Activated CD4-positive, alpha-beta memory T cell treated with anti-CD3 and anti-CD28 coated beads, Interleukin-2, amount 10 ng/mL, durations not matched to agents 7 days and 5 days (primary cell): ENCODE results near the gene DNAJC1. TPM values are rescaled to one million over a fixed set of nuclear protein-coding genes. Genes with fewer than 3 reads are reported as not detected.
"Not testable (repeated sequence)": the region's sequence is repeated elsewhere in the genome, so short reads cannot be mapped to it uniquely, and the experiment has no call there.

Source experiments
- CTCF ChIA-PET: fragments of 350-600 bp; sonication (Branson Sonifier 250); formaldehyde crosslinking; loops from one replicate; lab custom pipeline; 2021; ENCODE audit warnings: antibody characterized with exemption, inconsistent platforms; lab: Charles Lee
- POLR2A ChIA-PET: fragments of 350-600 bp; sonication (Branson Sonifier 250); formaldehyde crosslinking; loops from one replicate; lab custom pipeline; 2021; ENCODE audit warnings: antibody characterized with exemption; lab: Charles Lee
- DNase-seq: peaks from one replicate; pipeline ENCODE4 v3.0.0-alpha.2; 2020
- H3K27ac Mint-ChIP-seq: one replicate; pipeline ENCODE4 v1.8.0; 2021; ENCODE audit warnings: mild to moderate bottlenecking, mixed read lengths
- H3K27me3 Mint-ChIP-seq: one replicate; pipeline ENCODE4 v1.8.0; 2021; ENCODE audit warnings: mixed read lengths
- H3K36me3 Mint-ChIP-seq: one replicate; pipeline ENCODE4 v1.8.0; 2021; ENCODE audit warnings: low read depth, mixed read lengths
- H3K4me1 Mint-ChIP-seq: one replicate; pipeline ENCODE4 v1.8.0; 2021; ENCODE audit warnings: mixed read lengths
- H3K4me3 Mint-ChIP-seq: one replicate; pipeline ENCODE4 v1.8.0; 2021; ENCODE audit warnings: mild to moderate bottlenecking, mixed read lengths
- H3K9me3 Mint-ChIP-seq: one replicate; pipeline ENCODE4 v1.8.0; 2021; ENCODE audit warnings: mixed read lengths
- total RNA-seq, 2 experiments: library from RNA; stranded (reverse); gene quantifications; one replicate each; pipeline ENCODE4 v1.2.3, GENCODE V29; 2021

DNAJC1 gene
- total RNA-seq, 2 experiments from 2014 or later = 35.7 to 38.9 TPM

DNA sequence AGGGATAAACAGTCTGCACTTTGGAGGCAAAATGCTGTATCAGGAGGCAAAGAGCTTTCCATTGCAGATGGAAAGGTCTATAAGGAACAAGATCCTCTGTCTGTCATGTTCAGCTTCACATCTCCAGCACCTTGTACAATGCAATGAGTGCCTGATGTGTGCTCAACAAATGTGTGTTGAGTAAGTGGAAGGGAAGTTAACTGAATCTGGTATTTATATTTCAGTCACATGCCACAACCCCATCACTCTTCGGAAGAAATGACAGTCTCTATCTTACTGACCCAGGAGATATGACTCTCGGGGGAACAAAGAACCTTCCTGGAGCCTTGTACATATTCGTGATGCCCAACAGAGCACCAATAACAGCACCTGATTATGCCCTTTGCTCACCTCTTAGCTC lies 20.0 kb upstream of the DNAJC1 start:
- CTCF ChIA-PET = interaction anchor here (1.2 kb wide), 1 partner anchor 13 kb away, joined by 3 read pairs; no protein-coding TSS in a partner anchor
- POLR2A ChIA-PET = interaction anchor here (1.2 kb wide), 1 partner anchor 288 kb away, joined by 3 read pairs; no protein-coding TSS in a partner anchor
- Mint-ChIP-seq H3K27me3 (peaks cover 7% of the 10 kb centered on the region), H3K9me3 (peaks cover 2% of the 10 kb centered on the region), H3K4me3 (no peak overlapping the region), H3K27ac (no peak overlapping the region), H3K4me1 (peaks cover 14% of the 10 kb centered on the region), H3K36me3 (peaks cover 3% of the 10 kb centered on the region)
- DNase-seq = no peak

DNA sequence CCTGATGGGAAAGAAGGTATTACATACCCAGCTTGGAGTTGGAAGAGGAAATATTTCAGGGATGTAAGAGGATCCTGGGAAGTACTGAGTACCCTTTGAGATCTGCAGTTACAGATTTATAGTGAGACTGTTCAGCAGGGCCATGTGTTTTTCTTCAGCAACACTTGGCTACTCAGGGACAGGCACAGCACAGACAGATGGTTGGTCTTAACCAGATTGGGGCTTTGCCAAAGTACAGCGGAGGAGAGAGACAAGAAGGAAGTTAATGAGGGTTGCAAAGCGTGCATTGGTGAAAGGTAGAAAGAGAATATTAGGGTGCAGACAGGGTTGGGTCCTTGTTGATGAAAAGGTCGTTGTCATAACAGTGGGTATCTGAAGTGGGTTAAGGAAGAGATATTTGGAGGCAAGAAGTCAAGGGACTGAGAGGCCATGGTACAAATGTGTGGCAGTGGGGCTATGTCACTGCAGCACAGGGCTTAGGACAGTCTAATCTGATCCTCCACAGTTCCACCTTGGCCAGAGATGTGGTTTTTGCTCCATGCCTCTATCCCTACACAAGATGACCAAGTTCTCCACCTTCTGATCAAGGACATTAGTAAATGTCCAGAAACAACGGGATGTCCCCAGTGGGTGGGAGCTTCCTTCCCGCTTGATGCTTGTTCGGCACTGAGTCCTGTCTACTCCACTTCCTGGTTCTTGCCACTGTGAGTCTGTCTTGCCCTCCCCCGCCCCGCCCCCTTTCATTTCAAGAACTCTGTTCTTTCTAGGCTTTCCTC lies 18.9 kb upstream of the DNAJC1 start:
- ChIA-PET POLR2A (interaction anchor here (0.6 to 1.2 kb wide), 2 partner anchors 19 to 289 kb away, joined by 3 read pairs; partner anchors contain the start of gene DNAJC1), CTCF (interaction anchor here (1.2 kb wide), 1 partner anchor 12 kb away, joined by 3 read pairs; no protein-coding TSS in a partner anchor)
- Mint-ChIP-seq H3K27me3 (peaks cover 7% of the 10 kb centered on the region), H3K36me3 (peaks cover 3% of the 10 kb centered on the region), H3K4me3 (peak overlapping the region; percentile 40), H3K4me1 (peaks cover 14% of the 10 kb centered on the region), H3K27ac (peak overlapping the region; percentile 13), H3K9me3 (peaks cover 2% of the 10 kb centered on the region)
- peak; percentile 51 for DNase-seq

- peaks cover 14% of the 10 kb centered on the region for H3K4me1 Mint-ChIP-seq
- H3K27me3 Mint-ChIP-seq, H3K36me3 Mint-ChIP-seq, H3K27ac Mint-ChIP-seq, H3K4me3 Mint-ChIP-seq, H3K9me3 Mint-ChIP-seq, DNase-seq: not testable (repeated sequence)
- ChIA-PET POLR2A (interaction anchor here (0.7 kb wide), 1 partner anchor 74 kb away, joined by 3 read pairs; no protein-coding TSS in a partner anchor), CTCF (interaction anchor here (1.4 kb wide), 1 partner anchor 13 kb away, joined by 3 read pairs; no protein-coding TSS in a partner anchor)
Measured at GRCh38 chr10:22021144-22021543, 17.6 kb upstream of the DNAJC1 start.

GRCh38 chr10:22017283-22018020 lies 13.9 kb upstream of the DNAJC1 start:
- CTCF ChIA-PET = interaction anchor here (0.6 to 2.5 kb wide), 2 partner anchors 14 to 96 kb away, joined by 4 to 6 read pairs; partner anchors contain the start of gene DNAJC1
- no peak overlapping the region for H3K27ac Mint-ChIP-seq
- H3K27me3 Mint-ChIP-seq = no peaks in the 10 kb centered on the region
- H3K9me3 Mint-ChIP-seq = no peaks in the 10 kb centered on the region
- POLR2A ChIA-PET = interaction anchor here (1.6 kb wide), 1 partner anchor 14 kb away, joined by 5 read pairs; the partner anchor contains the start of gene DNAJC1
- no peaks in the 10 kb centered on the region for H3K36me3 Mint-ChIP-seq
- H3K4me3 Mint-ChIP-seq = no peak overlapping the region
- peaks cover 6% of the 10 kb centered on the region for H3K4me1 Mint-ChIP-seq
- DNase-seq = no peak

GRCh38 chr10:22016046-22016705 lies 12.6 kb upstream of the DNAJC1 start:
- H3K36me3 Mint-ChIP-seq = no peaks in the 10 kb centered on the region
- DNase-seq = no peak
- H3K9me3 Mint-ChIP-seq = no peaks in the 10 kb centered on the region
- no peak overlapping the region for H3K4me3 Mint-ChIP-seq
- H3K4me1 Mint-ChIP-seq = no peaks in the 10 kb centered on the region
- CTCF ChIA-PET = interaction anchor here (0.6 to 2.5 kb wide), 2 partner anchors 13 to 178 kb away, joined by 3 to 6 read pairs; partner anchors contain the start of gene DNAJC1
- no peaks in the 10 kb centered on the region for H3K27me3 Mint-ChIP-seq
- no peak overlapping the region for H3K27ac Mint-ChIP-seq
- POLR2A ChIA-PET = interaction anchor here (1.6 kb wide), 1 partner anchor 12 kb away, joined by 5 read pairs; the partner anchor contains the start of gene DNAJC1

GRCh38 chr10:22010973-22011408 lies 7.5 kb upstream of the DNAJC1 start:
- Mint-ChIP-seq H3K4me3 (no peak overlapping the region), H3K4me1 (no peaks in the 10 kb centered on the region), H3K36me3 (no peaks in the 10 kb centered on the region), H3K27me3 (peaks cover 12% of the 10 kb centered on the region), H3K27ac (no peak overlapping the region), H3K9me3 (no peaks in the 10 kb centered on the region)
- DNase-seq = no peak
- POLR2A ChIA-PET = no interaction called here
- CTCF ChIA-PET = interaction anchor here (0.7 to 2.5 kb wide), 11 partner anchors 8 to 978 kb away, joined by 3 to 8 read pairs (median 6); partner anchors contain the start of gene DNAJC1

DNA sequence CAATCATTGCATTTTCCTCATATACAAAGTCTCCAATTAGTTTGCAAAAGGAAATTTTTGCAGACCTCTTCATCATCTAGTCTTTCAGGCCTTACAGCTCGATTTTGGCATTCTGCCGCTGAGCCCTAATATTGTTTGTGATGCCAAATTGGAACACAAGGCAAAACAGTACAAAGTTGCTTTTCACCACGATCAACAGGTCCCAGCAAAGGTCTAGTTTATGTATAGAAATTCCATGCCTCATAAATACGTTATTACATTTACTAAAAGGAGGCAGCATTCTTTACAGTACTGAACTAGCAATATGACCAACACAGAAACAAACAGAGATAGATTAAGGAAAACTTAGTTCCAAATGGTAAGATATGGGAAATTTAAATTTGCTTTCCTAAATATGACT lies 7.0 kb upstream of the DNAJC1 start:
- DNase-seq = no peak
- H3K36me3 Mint-ChIP-seq = no peaks in the 10 kb centered on the region
- no peaks in the 10 kb centered on the region for H3K4me1 Mint-ChIP-seq
- ChIA-PET POLR2A (no interaction called here), CTCF (interaction anchor here (0.7 to 1.9 kb wide), 12 partner anchors 13 to 979 kb away, joined by 3 to 8 read pairs (median 4); no protein-coding TSS in a partner anchor)
- no peaks in the 10 kb centered on the region for H3K9me3 Mint-ChIP-seq
- H3K27me3 Mint-ChIP-seq = peaks cover 12% of the 10 kb centered on the region
- H3K4me3 Mint-ChIP-seq = no peak overlapping the region
- H3K27ac Mint-ChIP-seq = no peak overlapping the region

- Mint-ChIP-seq H3K4me3 (no peak overlapping the region), H3K9me3 (no peaks in the 10 kb centered on the region), H3K36me3 (peaks cover 4% of the 10 kb centered on the region), H3K27me3 (peaks cover 12% of the 10 kb centered on the region), H3K4me1 (peaks cover 17% of the 10 kb centered on the region), H3K27ac (no peak overlapping the region)
- CTCF ChIA-PET = no interaction called here
- POLR2A ChIA-PET = interaction anchor here (1.1 to 4.0 kb wide), 2 partner anchors 223 to 431 kb away, joined by 3 to 24 read pairs; no protein-coding TSS in a partner anchor
- DNase-seq = no peak
Measured at GRCh38 chr10:22006379-22006884, 2.9 kb upstream of the DNAJC1 start.

- no peak overlapping the region for H3K27ac Mint-ChIP-seq
- H3K4me1 Mint-ChIP-seq = peaks cover 22% of the 10 kb centered on the region
- peaks cover 12% of the 10 kb centered on the region for H3K27me3 Mint-ChIP-seq
- no peaks in the 10 kb centered on the region for H3K9me3 Mint-ChIP-seq
- ChIA-PET CTCF (no interaction called here), POLR2A (interaction anchor here (1.1 to 4.0 kb wide), 2 partner anchors 223 to 432 kb away, joined by 3 to 24 read pairs; no protein-coding TSS in a partner anchor)
- DNase-seq = no peak
- peaks cover 4% of the 10 kb centered on the region for H3K36me3 Mint-ChIP-seq
- no peak overlapping the region for H3K4me3 Mint-ChIP-seq
Measured at GRCh38 chr10:22005763-22006162, 2.2 kb upstream of the DNAJC1 start.

GRCh38 chr10:22003964-22004281 lies 393 bp upstream of the DNAJC1 start:
- peaks cover 13% of the 10 kb centered on the region for H3K36me3 Mint-ChIP-seq
- DNase-seq = no peak
- H3K27me3 Mint-ChIP-seq = peaks cover 12% of the 10 kb centered on the region
- H3K27ac Mint-ChIP-seq = peak overlapping the region; percentile 55
- peak overlapping the region; percentile 96 for H3K4me3 Mint-ChIP-seq
- no peaks in the 10 kb centered on the region for H3K9me3 Mint-ChIP-seq
- H3K4me1 Mint-ChIP-seq = peaks cover 30% of the 10 kb centered on the region
- ChIA-PET POLR2A (interaction anchor here (0.9 to 4.0 kb wide), 20 partner anchors 10 to 1092 kb away, joined by 3 to 26 read pairs (median 4); partner anchors contain the start of genes BMI1, COMMD3 and SPAG6), CTCF (interaction anchor here (0.6 to 3.4 kb wide), 8 partner anchors 8 to 985 kb away, joined by 3 to 35 read pairs (median 6); no protein-coding TSS in a partner anchor)

- CTCF ChIA-PET = interaction anchor here (0.7 to 3.4 kb wide), 10 partner anchors 10 to 986 kb away, joined by 3 to 35 read pairs (median 6); partner anchors contain the start of gene COMMD3
- peaks cover 13% of the 10 kb centered on the region for H3K36me3 Mint-ChIP-seq
- H3K9me3 Mint-ChIP-seq = no peaks in the 10 kb centered on the region
- H3K4me3 Mint-ChIP-seq = peak overlapping the region; percentile 96
- POLR2A ChIA-PET = interaction anchor here (0.7 to 4.0 kb wide), 24 partner anchors 9 to 711 kb away, joined by 3 to 26 read pairs (median 6); partner anchors contain the start of genes BMI1, COMMD3, SKIDA1 and SPAG6
- H3K27me3 Mint-ChIP-seq = peaks cover 9% of the 10 kb centered on the region
- H3K27ac Mint-ChIP-seq = peak overlapping the region; percentile 93
- H3K4me1 Mint-ChIP-seq = peaks cover 30% of the 10 kb centered on the region
- DNase-seq = no peak
Measured at GRCh38 chr10:22002591-22003176, 846 bp downstream of the DNAJC1 start.
